ENCODE data around the gene IRGC.

GRCh38 chr19:43678512-43679261 is 37.2 kb upstream of the IRGC start:
- TF ChIP-seq CTCF (IDR thresholded peaks at IDR 0.05) (no peak), POLR2A (IDR thresholded peaks at IDR 0.05) (no peak), POLR2AphosphoS5 (IDR thresholded peaks at IDR 0.05) (no peak)
